ENCODE measurements around the gene MYBBP1A. TPM values are rescaled to one million over a fixed set of nuclear protein-coding genes. Genes with fewer than 3 reads are reported as not detected.

Gene MYBBP1A
- total and polyA plus RNA-seq, 2 experiments from 2014 or later = 23.7 to 44.1 TPM

GRCh38 chr17:4514779-4515178, 40.4 kb downstream of the MYBBP1A start:
- Histone ChIP-seq H4K20me1 (ENCODE audit: insufficient read depth, poor library complexity, severe bottlenecking) (no peaks in the 10 kb centered on the region), H3K4me3 (no peak overlapping the region), H3K9me3 (ENCODE audit: low read depth) (no peaks in the 10 kb centered on the region), H3K27ac (peak overlapping the region; percentile 33), H2AFZ (no peak overlapping the region), H3K4me2 (no peak overlapping the region), H3K36me3 (replicated peaks; ENCODE audit: insufficient read depth, low read depth) (no peaks in the 10 kb centered on the region), H3K4me1 (ENCODE audit: insufficient read depth) (peaks cover 29% of the 10 kb centered on the region), H3K79me2 (no peaks in the 10 kb centered on the region), H3K27me3 (no peaks in the 10 kb centered on the region), H3K9me2 (replicated peaks; ENCODE audit: insufficient read depth) (no peaks in the 10 kb centered on the region)
- WGBS (ENCODE audit: low lambda C conversion rate, missing lambda C conversion rate) = 88% methylated on average over 8 of the region's 11 CpGs
- TF ChIP-seq CTCF (IDR thresholded peaks at IDR 0.05; ENCODE audit: poor library complexity) = no peak
- no peak for TF ChIP-seq EZH2phosphoT487 (IDR thresholded peaks at IDR 0.05; ENCODE audit: low read depth, severe bottlenecking, unreplicated experiment)
- TF ChIP-seq EZH2 (IDR thresholded peaks at IDR 0.05; ENCODE audit: borderline replicate concordance) = no peak
- no peak for DNase-seq (ENCODE audit: low spot score)

- no peaks in the 10 kb centered on the region for H3K79me2 ChIP-seq
- no peaks in the 10 kb centered on the region for H3K27me3 ChIP-seq
- H3K9me3 ChIP-seq (ENCODE audit: low read depth) = no peaks in the 10 kb centered on the region
- WGBS (ENCODE audit: low lambda C conversion rate, missing lambda C conversion rate) = 67% methylated on average over 7 of the region's 7 CpGs
- H3K27ac ChIP-seq = peak overlapping the region; percentile 80
- H3K4me2 ChIP-seq = no peak overlapping the region
- no peak overlapping the region for H3K4me3 ChIP-seq
- no peak overlapping the region for H2AFZ ChIP-seq
- H3K36me3 ChIP-seq (replicated peaks; ENCODE audit: insufficient read depth, low read depth) = no peaks in the 10 kb centered on the region
- no peaks in the 10 kb centered on the region for H4K20me1 ChIP-seq (ENCODE audit: insufficient read depth, poor library complexity, severe bottlenecking)
- H3K4me1 ChIP-seq (ENCODE audit: insufficient read depth) = peaks cover 24% of the 10 kb centered on the region
- TF ChIP-seq CTCF (IDR thresholded peaks at IDR 0.05; ENCODE audit: poor library complexity) = no peak
- no peak for TF ChIP-seq EZH2phosphoT487 (IDR thresholded peaks at IDR 0.05; ENCODE audit: low read depth, severe bottlenecking, unreplicated experiment)
- no peak for TF ChIP-seq EZH2 (IDR thresholded peaks at IDR 0.05; ENCODE audit: borderline replicate concordance)
- DNase-seq (ENCODE audit: low spot score) = peak; percentile 64
- no peaks in the 10 kb centered on the region for H3K9me2 ChIP-seq (replicated peaks; ENCODE audit: insufficient read depth)
Observed at GRCh38 chr17:4514206-4514605, 41.0 kb downstream of the MYBBP1A start.

- peak overlapping the region; percentile 80 for H3K27ac ChIP-seq
Observed at GRCh38 chr17:4513113-4514032, 41.8 kb downstream of the MYBBP1A start.

More at GRCh38 chr17:4513113-4514032, 41.8 kb downstream of the MYBBP1A start:
- no peaks in the 10 kb centered on the region for H3K9me2 ChIP-seq (replicated peaks; ENCODE audit: insufficient read depth)
- no peak overlapping the region for H2AFZ ChIP-seq
- H3K36me3 ChIP-seq (replicated peaks; ENCODE audit: insufficient read depth, low read depth) = no peaks in the 10 kb centered on the region
- H3K4me3 ChIP-seq = no peak overlapping the region
- no peaks in the 10 kb centered on the region for H3K79me2 ChIP-seq
- no peak for DNase-seq (ENCODE audit: low spot score)
- no peaks in the 10 kb centered on the region for H3K27me3 ChIP-seq
- no peak for TF ChIP-seq EZH2phosphoT487 (IDR thresholded peaks at IDR 0.05; ENCODE audit: low read depth, severe bottlenecking, unreplicated experiment)
- TF ChIP-seq CTCF (IDR thresholded peaks at IDR 0.05; ENCODE audit: poor library complexity) = no peak
- no peak for TF ChIP-seq EZH2 (IDR thresholded peaks at IDR 0.05; ENCODE audit: borderline replicate concordance)
- H3K9me3 ChIP-seq (ENCODE audit: low read depth) = no peaks in the 10 kb centered on the region
- no peak overlapping the region for H3K4me2 ChIP-seq
- no peaks in the 10 kb centered on the region for H4K20me1 ChIP-seq (ENCODE audit: insufficient read depth, poor library complexity, severe bottlenecking)
- 80% methylated on average over 24 of the region's 24 CpGs for WGBS (ENCODE audit: low lambda C conversion rate, missing lambda C conversion rate)
- H3K4me1 ChIP-seq (ENCODE audit: insufficient read depth) = peaks cover 23% of the 10 kb centered on the region

Measured in hepatocyte (in vitro differentiated cells).